ENCODE results near the gene TEC.
"Not testable (repeated sequence)": the region's sequence is repeated elsewhere in the genome, so short reads cannot be mapped to it uniquely, and the experiment has no call there.

Gene TEC

GRCh38 chr4:48300004-48300403 lies 30.4 kb upstream of the TEC start:
- no peak overlapping the region for H3K27ac ChIP-seq
- TF ChIP-seq CTCF (conservative IDR thresholded peaks at IDR 0.05) = no peak

GRCh38 chr4:48299560-48299959 lies 29.9 kb upstream of the TEC start:
- TF ChIP-seq ZFX (IDR thresholded peaks at IDR 0.05) (no peak), CTCF (conservative IDR thresholded peaks at IDR 0.05) (no peak)
- H3K27ac ChIP-seq = no peak overlapping the region

- TF ChIP-seq ZFX (IDR thresholded peaks at IDR 0.05) = no peak
- no peak for TF ChIP-seq CTCF (conservative IDR thresholded peaks at IDR 0.05)
Observed at GRCh38 chr4:48297256-48297846, 27.7 kb upstream of the TEC start.

GRCh38 chr4:48296365-48296764 lies 26.7 kb upstream of the TEC start:
- TF ChIP-seq ZFX (IDR thresholded peaks at IDR 0.05) (no peak), CTCF (conservative IDR thresholded peaks at IDR 0.05) (no peak)

More at GRCh38 chr4:48297256-48297846, 27.7 kb upstream of the TEC start:
- no peak overlapping the region for H3K27ac ChIP-seq

GRCh38 chr4:48295116-48295515 lies 25.5 kb upstream of the TEC start:
- TF ChIP-seq CTCF (conservative IDR thresholded peaks at IDR 0.05) (no peak), ZFX (IDR thresholded peaks at IDR 0.05) (no peak)
- no peak overlapping the region for H3K27ac ChIP-seq

More at GRCh38 chr4:48296365-48296764, 26.7 kb upstream of the TEC start:
- H3K27ac ChIP-seq = no peak overlapping the region

- H3K27ac ChIP-seq = not testable (repeated sequence)
Observed at GRCh38 chr4:48292218-48292790, 22.7 kb upstream of the TEC start.

- TF ChIP-seq ZFX (IDR thresholded peaks at IDR 0.05) (no peak), CTCF (conservative IDR thresholded peaks at IDR 0.05) (peak; percentile 83)
Observed at GRCh38 chr4:48290146-48290772, 20.6 kb upstream of the TEC start.

GRCh38 chr4:48286060-48286459 lies 16.4 kb upstream of the TEC start:
- not testable (repeated sequence) for H3K27ac ChIP-seq

More at GRCh38 chr4:48290146-48290772, 20.6 kb upstream of the TEC start:
- no peak overlapping the region for H3K27ac ChIP-seq

GRCh38 chr4:48285640-48286039 lies 16.0 kb upstream of the TEC start:
- not testable (repeated sequence) for H3K27ac ChIP-seq

Data from C4-2B (cell line).